ENCODE measurements around the gene CAPN2. TPM values are rescaled to one million over a fixed set of nuclear protein-coding genes. Genes with fewer than 3 reads are reported as not detected.

The CAPN2 gene
- total RNA-seq: 85.4 TPM
- long read RNA-seq, partial matches to known transcripts: 2 of 7 reads
- long read RNA-seq, other reads (novel, unspliced or antisense): 5 of 7 reads

- peak; percentile 95 for ATAC-seq
- intact Hi-C loops (cut with DNase I): loop anchor here (1.0 to 5.0 kb wide), 2 partner anchors 37 to 135 kb away; partner anchors contain the start of gene TP53BP2
- DNase-seq (ENCODE audit: missing footprints): peak; percentile 92
These were observed at the start of gene CAPN2 for GRCh38 chr1:223712194-223712849. TSS of gene CAPN2 (plus strand) at chr1:223712539. CDS start at chr1:223712641, 102 bp downstream.

GRCh38 chr1:223662943-223663342 is 49.4 kb upstream of the CAPN2 start:
- intact Hi-C loops (cut with DNase I): no loop called here
- no peak for DNase-seq (ENCODE audit: missing footprints)

GRCh38 chr1:223664106-223664505 is 48.2 kb upstream of the CAPN2 start:
- ATAC-seq (no peak), DNase-seq (ENCODE audit: missing footprints) (no peak)
- intact Hi-C loops (cut with DNase I): no loop called here

More at GRCh38 chr1:223662943-223663342, 49.4 kb upstream of the CAPN2 start:
- no peak for ATAC-seq

GRCh38 chr1:223665592-223666312 is 46.6 kb upstream of the CAPN2 start, which contains the start of gene CAPN8:
TSS of gene CAPN8 (minus strand) at chr1:223665701. CDS start at chr1:223665646, 55 bp downstream.
- intact Hi-C loops (cut with DNase I): no loop called here
- DNase-seq (ENCODE audit: missing footprints) (no peak), ATAC-seq (no peak)

GRCh38 chr1:223667484-223668182 is 44.7 kb upstream of the CAPN2 start:
- intact Hi-C loops (cut with DNase I): no loop called here
- DNase-seq (ENCODE audit: missing footprints) (no peak), ATAC-seq (no peak)

GRCh38 chr1:223669003-223669795 is 43.1 kb upstream of the CAPN2 start:
- intact Hi-C loops (cut with DNase I): no loop called here
- DNase-seq (ENCODE audit: missing footprints) (no peak), ATAC-seq (no peak)

GRCh38 chr1:223670458-223671159 is 41.7 kb upstream of the CAPN2 start:
- intact Hi-C loops (cut with DNase I): no loop called here
- ATAC-seq (no peak), DNase-seq (ENCODE audit: missing footprints) (no peak)

- intact Hi-C loops (cut with DNase I): no loop called here
- DNase-seq (ENCODE audit: missing footprints) (no peak), ATAC-seq (no peak)
These were observed 38.0 kb upstream of the CAPN2 start for GRCh38 chr1:223674119-223674890.

GRCh38 chr1:223678841-223679240 is 33.5 kb upstream of the CAPN2 start:
- DNase-seq (ENCODE audit: missing footprints) (no peak), ATAC-seq (no peak)
- intact Hi-C loops (cut with DNase I): no loop called here

- ATAC-seq (no peak), DNase-seq (ENCODE audit: missing footprints) (no peak)
- intact Hi-C loops (cut with DNase I): loop anchor here (5.0 kb wide), 1 partner anchor 548 kb away; no protein-coding TSS in a partner anchor
These were observed 32.2 kb upstream of the CAPN2 start for GRCh38 chr1:223680188-223680587.

- intact Hi-C loops (cut with DNase I): loop anchor here (5.0 kb wide), 1 partner anchor 550 kb away; no protein-coding TSS in a partner anchor
- ATAC-seq (no peak), DNase-seq (ENCODE audit: missing footprints) (no peak)
These were observed 29.8 kb upstream of the CAPN2 start for GRCh38 chr1:223682502-223682901.

- peak; percentile 23 for ATAC-seq
- intact Hi-C loops (cut with DNase I): loop anchor here (5.0 kb wide), 1 partner anchor 552 kb away; no protein-coding TSS in a partner anchor
- no peak for DNase-seq (ENCODE audit: missing footprints)
These were observed 28.5 kb upstream of the CAPN2 start for GRCh38 chr1:223683586-223684487.

GRCh38 chr1:223684488-223684792 is 27.9 kb upstream of the CAPN2 start:
- DNase-seq (ENCODE audit: missing footprints) (no peak), ATAC-seq (no peak)
- intact Hi-C loops (cut with DNase I): loop anchor here (5.0 kb wide), 1 partner anchor 552 kb away; no protein-coding TSS in a partner anchor

GRCh38 chr1:223691121-223691520 is 21.2 kb upstream of the CAPN2 start:
- ATAC-seq: no peak
- DNase-seq (ENCODE audit: missing footprints): no peak
- intact Hi-C loops (cut with DNase I): no loop called here

GRCh38 chr1:223695014-223695548 is 17.3 kb upstream of the CAPN2 start:
- intact Hi-C loops (cut with DNase I): loop anchor here (5.0 kb wide), 1 partner anchor 352 kb away; no protein-coding TSS in a partner anchor
- ATAC-seq: no peak

GRCh38 chr1:223695941-223696340 is 16.4 kb upstream of the CAPN2 start:
- no peak for DNase-seq (ENCODE audit: missing footprints)
- ATAC-seq: no peak
- intact Hi-C loops (cut with DNase I): loop anchor here (5.0 kb wide), 1 partner anchor 351 kb away; no protein-coding TSS in a partner anchor

More at GRCh38 chr1:223695014-223695548, 17.3 kb upstream of the CAPN2 start:
- DNase-seq (ENCODE audit: missing footprints): no peak

Measured in Right ventricle myocardium inferior (tissue), 1 donor.